Astrocyte (in vitro differentiated cells and primary cell): ENCODE measurements around the gene PRR30. TPM values are rescaled to one million over a fixed set of nuclear protein-coding genes. Genes with fewer than 3 reads are reported as not detected.

ENCODE experiments used
- DNase-seq: peaks from one replicate; pipeline ENCODE4 v3.0.0-alpha.2; 2010; ENCODE audit warnings: low read depth
- FAIRE-seq: peaks from 2 replicates; lab custom pipeline; 2011; peaks lifted over from hg19 to GRCh38; lab: Jason Lieb, UNC
- H2AFZ ChIP-seq: 2 replicates; pipeline ENCODE4 v1.6.0; 2012; ENCODE audit warnings: low read depth, low read length, inconsistent platforms
- H3K27ac ChIP-seq: 2 replicates; pipeline ENCODE4 v1.5.1; 2011; ENCODE audit warnings: low read depth, low read length, inconsistent platforms
- H3K27me3 ChIP-seq: 2 replicates; pipeline ENCODE4 v1.6.0; 2011; ENCODE audit warnings: low read length, inconsistent platforms; ENCODE audit not compliant: insufficient read depth
- H3K36me3 ChIP-seq: 2 replicates; pipeline ENCODE4 v1.5.1; 2011; ENCODE audit warnings: low read length, inconsistent platforms; ENCODE audit not compliant: insufficient read depth
- H3K4me1 ChIP-seq: 2 replicates; pipeline ENCODE4 v1.5.1; 2011; ENCODE audit warnings: low read length, inconsistent platforms; ENCODE audit not compliant: insufficient read depth
- H3K4me2 ChIP-seq: 2 replicates; pipeline ENCODE4 v1.6.0; 2012; ENCODE audit warnings: low read length, inconsistent platforms
- H3K4me3 ChIP-seq: 2 replicates; pipeline ENCODE4 v1.5.1; 2011; ENCODE audit warnings: low read depth, mild to moderate bottlenecking, low read length, inconsistent platforms; ENCODE audit not compliant: insufficient read depth
- H3K79me2 ChIP-seq: 2 replicates; pipeline ENCODE4 v1.6.0; 2012; ENCODE audit warnings: mild to moderate bottlenecking, low read length, inconsistent platforms; ENCODE audit not compliant: insufficient read depth
- H3K9ac ChIP-seq: 2 replicates; pipeline ENCODE4 v1.6.0; 2012; ENCODE audit warnings: mild to moderate bottlenecking, low read length, inconsistent platforms
- H3K9me3 ChIP-seq: 2 replicates; pipeline ENCODE4 v1.5.1; 2012; ENCODE audit warnings: low read depth, mild to moderate bottlenecking, low read length, inconsistent platforms; ENCODE audit not compliant: insufficient read depth
- H4K20me1 ChIP-seq: 2 replicates; pipeline ENCODE4 v1.6.0; 2012; ENCODE audit warnings: low read length, inconsistent platforms; ENCODE audit not compliant: insufficient read depth
- H3K27ac Mint-ChIP-seq: one replicate; pipeline ENCODE4 v1.8.0; 2021; ENCODE audit warnings: mild to moderate bottlenecking, mixed read lengths; ENCODE audit not compliant: unreplicated experiment
- H3K27me3 Mint-ChIP-seq: one replicate; pipeline ENCODE4 v1.8.0; 2021; ENCODE audit warnings: low read depth, mixed read lengths; ENCODE audit not compliant: unreplicated experiment
- H3K36me3 Mint-ChIP-seq: one replicate; pipeline ENCODE4 v1.8.0; 2021; ENCODE audit warnings: low read depth, mixed read lengths; ENCODE audit not compliant: unreplicated experiment
- H3K4me1 Mint-ChIP-seq: one replicate; pipeline ENCODE4 v1.8.0; 2021; ENCODE audit warnings: low read depth, mixed read lengths; ENCODE audit not compliant: unreplicated experiment
- H3K4me3 Mint-ChIP-seq: one replicate; pipeline ENCODE4 v1.8.0; 2021; ENCODE audit warnings: mild to moderate bottlenecking, moderate library complexity, mixed read lengths; ENCODE audit not compliant: unreplicated experiment
- H3K9me3 Mint-ChIP-seq: one replicate; pipeline ENCODE4 v1.8.0; 2021; ENCODE audit warnings: mild to moderate bottlenecking, mixed read lengths; ENCODE audit not compliant: unreplicated experiment
- EZH2 ChIP-seq: IDR thresholded peaks from 2 replicates; pipeline ENCODE4 v1.6.1; 2012; ENCODE audit warnings: mild to moderate bottlenecking, low read length, inconsistent platforms; ENCODE audit not compliant: insufficient read depth
- total RNA-seq: library from RNA; stranded (reverse); gene quantifications from 2 replicates; pipeline ENCODE4 v1.2.1, GENCODE V29; 2021
- TF ChIP-seq, protein P1 (sequence below): IDR thresholded peaks from 2 replicates; pipeline ENCODE4 v1.5.1; 2011; ENCODE audit warnings: low read depth, mild to moderate bottlenecking, inconsistent platforms, low read length, moderate library complexity; ENCODE audit not compliant: insufficient read depth

The PRR30 gene
- total RNA-seq, 1 donor from 2014 or later, result not detected

DNA sequence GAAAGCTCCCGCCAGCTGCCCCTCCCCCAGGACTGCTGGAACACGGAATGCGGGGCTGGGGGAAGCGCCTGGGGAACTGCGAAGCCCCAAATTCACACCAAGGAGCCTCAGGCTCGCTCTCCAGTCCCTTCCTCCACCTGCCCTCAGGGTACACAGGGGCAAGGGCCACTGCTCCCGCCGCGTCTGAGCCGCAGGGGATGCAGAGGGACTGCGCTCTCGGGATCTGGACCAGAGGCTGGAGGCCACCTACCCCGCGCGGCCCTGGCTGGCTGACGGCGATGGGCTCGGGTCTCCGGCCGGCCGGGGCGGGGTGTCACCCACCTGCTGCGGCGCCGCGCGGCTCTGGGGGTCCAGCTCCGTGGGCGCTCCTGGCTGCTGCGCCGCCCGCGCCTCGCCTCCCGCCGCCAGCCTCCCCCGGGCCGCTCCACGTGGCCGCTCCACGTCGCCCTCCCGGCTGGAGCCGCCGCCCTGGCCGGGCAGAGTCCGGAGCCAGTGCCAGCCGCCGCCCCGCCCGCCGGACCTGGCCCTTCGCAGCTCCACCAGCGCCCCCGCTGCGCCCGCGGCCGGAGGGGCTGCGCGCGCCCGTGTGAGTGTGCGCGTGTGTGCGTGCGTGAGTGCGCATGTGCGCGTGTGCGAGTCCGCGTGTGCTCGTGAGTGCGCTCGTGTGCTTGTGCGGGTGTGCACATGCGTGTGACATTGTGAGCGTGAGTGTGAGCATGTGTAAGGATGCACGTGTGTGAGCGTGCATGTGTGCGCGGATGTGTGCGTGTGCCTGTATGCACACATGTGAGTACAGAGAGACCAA, 20.5 kb downstream of the PRR30 start, which contains the start of gene CGREF1:
Gene CGREF1 (minus strand): TSS at position 604 of the 805 bp plus-strand sequence. CDS start 14,762 bp downstream, outside the sequence.
- H3K4me1 Mint-ChIP-seq, result no peaks in the 10 kb centered on the region
- peak within 1 kb of the TSS; percentile 85 for H2AFZ ChIP-seq
- DNase-seq (no peak), FAIRE-seq (no peak)
- H3K4me2 ChIP-seq, result peak within 1 kb of the TSS; percentile 92
- H3K36me3 Mint-ChIP-seq, result peaks cover 6% of the 10 kb centered on the region
- H4K20me1 ChIP-seq, result no peaks in the 10 kb centered on the region
- H3K27ac Mint-ChIP-seq, result no peak within 1 kb of the TSS
- no peak within 1 kb of the TSS for H3K27ac ChIP-seq
- peaks cover 2% of the 10 kb centered on the region for H3K9me3 ChIP-seq
- peaks cover 65% of the 10 kb centered on the region for H3K27me3 Mint-ChIP-seq
- H3K4me3 Mint-ChIP-seq, result peak within 1 kb of the TSS; percentile 81
- no peaks in the 10 kb centered on the region for H3K36me3 ChIP-seq
- H3K4me3 ChIP-seq, result peak within 1 kb of the TSS; percentile 61
- H3K9me3 Mint-ChIP-seq, result peaks cover 6% of the 10 kb centered on the region
- peak; percentile 87 for TF ChIP-seq EZH2
- TF ChIP-seq, protein P1, sequence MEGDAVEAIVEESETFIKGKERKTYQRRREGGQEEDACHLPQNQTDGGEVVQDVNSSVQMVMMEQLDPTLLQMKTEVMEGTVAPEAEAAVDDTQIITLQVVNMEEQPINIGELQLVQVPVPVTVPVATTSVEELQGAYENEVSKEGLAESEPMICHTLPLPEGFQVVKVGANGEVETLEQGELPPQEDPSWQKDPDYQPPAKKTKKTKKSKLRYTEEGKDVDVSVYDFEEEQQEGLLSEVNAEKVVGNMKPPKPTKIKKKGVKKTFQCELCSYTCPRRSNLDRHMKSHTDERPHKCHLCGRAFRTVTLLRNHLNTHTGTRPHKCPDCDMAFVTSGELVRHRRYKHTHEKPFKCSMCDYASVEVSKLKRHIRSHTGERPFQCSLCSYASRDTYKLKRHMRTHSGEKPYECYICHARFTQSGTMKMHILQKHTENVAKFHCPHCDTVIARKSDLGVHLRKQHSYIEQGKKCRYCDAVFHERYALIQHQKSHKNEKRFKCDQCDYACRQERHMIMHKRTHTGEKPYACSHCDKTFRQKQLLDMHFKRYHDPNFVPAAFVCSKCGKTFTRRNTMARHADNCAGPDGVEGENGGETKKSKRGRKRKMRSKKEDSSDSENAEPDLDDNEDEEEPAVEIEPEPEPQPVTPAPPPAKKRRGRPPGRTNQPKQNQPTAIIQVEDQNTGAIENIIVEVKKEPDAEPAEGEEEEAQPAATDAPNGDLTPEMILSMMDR, result no peak
- H3K79me2 ChIP-seq, result no peaks in the 10 kb centered on the region
- H3K27me3 ChIP-seq, result peaks cover 47% of the 10 kb centered on the region
- no peak within 1 kb of the TSS for H3K9ac ChIP-seq
- peaks cover 10% of the 10 kb centered on the region for H3K4me1 ChIP-seq

DNA sequence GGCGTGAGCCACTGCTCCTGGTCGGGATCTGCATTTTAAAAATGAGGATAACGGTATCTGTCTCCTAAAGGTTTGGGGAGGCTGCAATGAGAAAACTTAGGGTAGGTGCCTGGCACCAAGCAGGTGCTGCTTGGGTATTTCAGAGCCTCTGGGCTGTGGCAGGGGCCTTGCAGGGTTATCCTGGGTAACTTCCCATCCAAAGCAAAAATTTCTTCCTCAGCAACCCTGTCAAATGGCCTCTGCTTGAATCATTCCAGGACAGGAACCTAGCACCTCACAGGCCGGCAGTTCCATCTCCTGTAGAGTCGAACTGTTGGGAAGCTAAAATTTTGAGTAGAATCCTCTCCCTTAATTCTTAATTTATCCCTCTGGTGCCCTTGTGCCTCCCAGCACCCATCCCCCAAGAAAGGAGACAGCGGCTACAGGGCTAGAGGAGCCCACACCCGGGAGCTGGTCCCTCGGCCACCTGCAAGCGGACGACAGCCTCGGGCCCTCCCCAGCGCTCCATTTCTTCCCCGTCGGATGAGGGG, 21.1 kb downstream of the PRR30 start:
- Histone ChIP-seq H3K79me2 (no peaks in the 10 kb centered on the region), H3K9me3 (peaks cover 2% of the 10 kb centered on the region), H2AFZ (peak overlapping the region; percentile 85), H3K4me1 (peaks cover 10% of the 10 kb centered on the region), H3K27ac (no peak overlapping the region), H3K36me3 (no peaks in the 10 kb centered on the region), H3K4me2 (peak overlapping the region; percentile 92), H3K27me3 (peaks cover 43% of the 10 kb centered on the region), H4K20me1 (no peaks in the 10 kb centered on the region), H3K4me3 (peak overlapping the region; percentile 61), H3K9ac (no peak overlapping the region)
- FAIRE-seq (no peak), DNase-seq (no peak)
- TF ChIP-seq, protein P1, result no peak
- peak; percentile 15 for TF ChIP-seq EZH2
- Mint-ChIP-seq H3K4me3 (peak overlapping the region; percentile 64), H3K4me1 (no peaks in the 10 kb centered on the region), H3K27ac (no peak overlapping the region), H3K36me3 (peaks cover 6% of the 10 kb centered on the region), H3K9me3 (peaks cover 9% of the 10 kb centered on the region), H3K27me3 (peaks cover 63% of the 10 kb centered on the region)
